ENCODE measurements around the gene CCNB1. TPM values are rescaled to one million over a fixed set of nuclear protein-coding genes. Genes with fewer than 3 reads are reported as not detected.
"Not testable (repeated sequence)": the region's sequence is repeated elsewhere in the genome, so short reads cannot be mapped to it uniquely, and the experiment has no call there.

The CCNB1 gene
- total RNA-seq, 4 donors from 2014 or later: 7.7 to 13.4 (median 10.9) TPM

DNA sequence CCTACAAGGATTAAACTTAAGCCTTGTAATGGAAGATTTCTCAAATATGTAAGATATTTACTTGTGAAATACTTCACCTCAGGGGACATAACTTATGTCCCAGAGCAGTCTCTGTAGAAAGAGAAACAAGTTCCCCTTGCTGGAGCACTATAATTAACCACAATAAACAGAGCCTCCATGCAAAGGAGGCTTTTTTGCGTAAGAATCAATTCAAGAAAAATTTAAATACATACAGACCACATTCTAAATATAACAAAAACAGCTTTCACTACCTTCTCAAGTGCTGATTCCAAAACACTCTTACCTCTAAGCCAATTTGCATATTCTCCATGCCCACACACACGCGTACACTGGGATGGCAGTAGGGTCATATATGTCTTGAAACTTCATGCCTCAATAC lies 30.7 kb upstream of the CCNB1 start:
- TF ChIP-seq, protein P1, sequence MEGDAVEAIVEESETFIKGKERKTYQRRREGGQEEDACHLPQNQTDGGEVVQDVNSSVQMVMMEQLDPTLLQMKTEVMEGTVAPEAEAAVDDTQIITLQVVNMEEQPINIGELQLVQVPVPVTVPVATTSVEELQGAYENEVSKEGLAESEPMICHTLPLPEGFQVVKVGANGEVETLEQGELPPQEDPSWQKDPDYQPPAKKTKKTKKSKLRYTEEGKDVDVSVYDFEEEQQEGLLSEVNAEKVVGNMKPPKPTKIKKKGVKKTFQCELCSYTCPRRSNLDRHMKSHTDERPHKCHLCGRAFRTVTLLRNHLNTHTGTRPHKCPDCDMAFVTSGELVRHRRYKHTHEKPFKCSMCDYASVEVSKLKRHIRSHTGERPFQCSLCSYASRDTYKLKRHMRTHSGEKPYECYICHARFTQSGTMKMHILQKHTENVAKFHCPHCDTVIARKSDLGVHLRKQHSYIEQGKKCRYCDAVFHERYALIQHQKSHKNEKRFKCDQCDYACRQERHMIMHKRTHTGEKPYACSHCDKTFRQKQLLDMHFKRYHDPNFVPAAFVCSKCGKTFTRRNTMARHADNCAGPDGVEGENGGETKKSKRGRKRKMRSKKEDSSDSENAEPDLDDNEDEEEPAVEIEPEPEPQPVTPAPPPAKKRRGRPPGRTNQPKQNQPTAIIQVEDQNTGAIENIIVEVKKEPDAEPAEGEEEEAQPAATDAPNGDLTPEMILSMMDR (IDR thresholded peaks at IDR 0.05): no peak
- TF ChIP-seq POLR2A (IDR thresholded peaks at IDR 0.05): no peak
- no peak for DNase-seq
- 92 to 97% methylated on average over 3 of the region's 3 CpGs for WGBS, 2 donors
- no peak overlapping the region for H3K4me3 ChIP-seq (replicated peaks in 1 of 3)
- intact Hi-C loops (cut with DNase I): no loop called here
- H3K27me3 ChIP-seq: no peaks in the 10 kb centered on the region
- no peak overlapping the region for H3K27ac ChIP-seq
- H3K36me3 ChIP-seq: no peaks in the 10 kb centered on the region
- no peaks in the 10 kb centered on the region for H3K9me3 ChIP-seq
- no peaks in the 10 kb centered on the region for H3K4me1 ChIP-seq

DNA sequence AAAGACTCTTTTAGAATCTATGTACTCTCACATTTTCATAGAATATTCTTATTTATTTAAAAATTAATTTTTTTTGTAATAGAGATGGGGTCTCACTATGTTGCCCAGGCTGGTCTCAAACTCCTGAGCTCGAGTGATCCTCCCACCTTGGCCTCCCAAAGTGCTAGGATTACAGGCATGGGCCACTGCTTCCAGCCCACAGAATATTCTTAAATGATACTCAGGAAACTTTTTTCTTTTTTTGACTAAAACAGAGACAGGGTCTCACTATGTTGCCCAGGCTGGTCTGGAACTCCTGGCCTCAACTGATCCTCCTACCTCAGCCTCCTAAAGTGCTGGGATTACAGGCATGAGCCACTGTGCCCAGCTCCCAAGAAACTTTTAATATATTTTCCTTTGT lies 29.7 kb upstream of the CCNB1 start:
- H3K36me3 ChIP-seq; H3K4me1 ChIP-seq; H3K9me3 ChIP-seq; H3K27me3 ChIP-seq; H3K4me3 ChIP-seq (replicated peaks in 1 of 3); DNase-seq; intact Hi-C loops (cut with DNase I); H3K27ac ChIP-seq: not testable (repeated sequence)
- WGBS, 2 donors: 89 to 92% methylated on average over 1 of the region's 1 CpG

DNA sequence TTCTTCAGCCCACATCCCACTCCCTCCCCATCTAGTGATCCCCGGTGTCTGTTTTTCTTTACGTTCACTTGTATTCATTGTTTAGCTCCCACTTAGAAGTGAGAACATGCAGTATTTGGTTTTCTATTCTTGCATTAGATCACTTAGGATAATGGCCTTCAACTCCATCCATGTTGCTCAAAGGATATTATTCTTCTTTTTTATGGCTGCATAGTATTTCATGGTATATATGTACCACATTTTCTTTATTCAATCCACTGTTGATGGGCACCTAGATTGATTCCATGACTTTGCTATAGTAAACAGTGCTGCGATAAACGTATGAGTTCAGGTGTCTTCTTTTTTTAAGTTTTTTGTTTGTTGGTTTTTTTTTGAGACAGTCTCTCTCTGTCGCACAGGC lies 29.1 kb upstream of the CCNB1 start:
- Histone ChIP-seq H3K27ac (no peak overlapping the region), H3K27me3 (no peaks in the 10 kb centered on the region), H3K9me3 (no peaks in the 10 kb centered on the region), H3K36me3 (no peaks in the 10 kb centered on the region), H3K4me1 (no peaks in the 10 kb centered on the region), H3K4me3 (replicated peaks in 1 of 3) (no peak overlapping the region)
- TF ChIP-seq, protein P1 (IDR thresholded peaks at IDR 0.05): no peak
- TF ChIP-seq POLR2A (IDR thresholded peaks at IDR 0.05): no peak
- 97 to 99% methylated on average over 5 of the region's 5 CpGs for WGBS, 2 donors
- intact Hi-C loops (cut with DNase I): no loop called here
- DNase-seq: no peak

DNA sequence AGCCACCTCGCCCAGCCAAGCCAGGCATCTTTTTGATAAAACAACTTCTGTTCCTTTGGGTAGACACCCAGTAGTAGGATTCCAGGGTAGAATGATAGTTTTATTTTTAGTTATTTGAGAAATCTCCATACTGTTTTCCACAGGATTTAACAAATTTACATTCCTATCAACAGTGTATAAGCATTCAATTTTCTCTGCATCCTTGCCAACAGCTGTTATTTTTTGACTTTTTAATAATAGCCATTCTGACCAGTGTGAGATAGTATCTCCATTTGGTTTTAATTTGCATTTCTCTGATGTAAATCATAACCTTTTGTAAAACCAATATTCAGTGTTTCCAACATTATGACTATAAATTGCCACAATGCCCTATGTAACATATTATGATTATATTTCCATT lies 28.2 kb upstream of the CCNB1 start:
- no peaks in the 10 kb centered on the region for H3K9me3 ChIP-seq
- intact Hi-C loops (cut with DNase I): no loop called here
- 89 to 97% methylated on average over 1 of the region's 1 CpG for WGBS, 2 donors
- H3K4me3 ChIP-seq (replicated peaks in 1 of 3): no peak overlapping the region
- DNase-seq: no peak
- H3K27me3 ChIP-seq: no peaks in the 10 kb centered on the region
- TF ChIP-seq, protein P1 (IDR thresholded peaks at IDR 0.05): no peak
- no peak for TF ChIP-seq POLR2A (IDR thresholded peaks at IDR 0.05)
- no peaks in the 10 kb centered on the region for H3K4me1 ChIP-seq
- H3K27ac ChIP-seq: no peak overlapping the region
- no peaks in the 10 kb centered on the region for H3K36me3 ChIP-seq

DNA sequence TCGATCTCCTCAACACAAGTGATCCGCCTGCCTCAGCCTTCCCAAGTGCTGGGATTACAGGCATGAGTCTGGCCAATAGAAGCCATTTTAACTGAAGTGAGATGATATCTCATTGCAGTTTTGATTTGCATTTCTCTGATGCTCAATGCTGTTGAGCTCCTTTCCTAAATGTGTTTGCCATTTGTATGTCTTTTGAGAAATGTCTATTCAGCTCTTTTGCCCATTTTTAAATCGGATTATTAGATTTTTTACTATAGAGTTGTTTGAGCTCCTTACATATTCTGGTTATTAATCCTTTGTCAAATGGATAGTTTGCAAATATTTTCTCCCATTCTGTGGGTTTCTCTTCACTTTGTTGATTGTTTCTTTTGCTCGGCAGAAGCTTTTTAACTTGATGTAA lies 26.7 kb upstream of the CCNB1 start:
- intact Hi-C loops (cut with DNase I); DNase-seq; H3K4me3 ChIP-seq (replicated peaks in 1 of 3); H3K4me1 ChIP-seq; H3K27ac ChIP-seq; H3K9me3 ChIP-seq; H3K36me3 ChIP-seq; H3K27me3 ChIP-seq: not testable (repeated sequence)
- WGBS, 2 donors: 93% methylated on average over 4 of the region's 4 CpGs

DNA sequence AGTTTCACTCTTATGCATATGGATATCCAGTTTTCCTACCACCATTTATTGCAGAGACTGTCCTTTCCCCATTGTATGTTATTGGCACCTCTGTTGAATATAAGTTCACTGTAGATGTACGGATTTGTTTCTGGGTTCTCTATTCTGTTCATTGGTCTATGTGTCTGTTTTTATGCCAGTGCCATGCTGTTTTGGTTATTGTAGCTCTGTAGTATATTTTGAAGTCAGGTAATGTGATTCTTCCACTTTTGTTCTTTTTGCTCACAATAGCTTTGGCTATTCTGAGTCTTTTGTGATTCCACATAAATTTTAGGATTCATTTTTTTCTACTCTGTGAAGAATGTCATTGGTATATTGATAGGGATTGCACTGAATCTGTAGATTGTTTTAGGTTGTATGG lies 26.1 kb upstream of the CCNB1 start:
- H3K4me1 ChIP-seq: no peaks in the 10 kb centered on the region
- DNase-seq: no peak
- no peak overlapping the region for H3K4me3 ChIP-seq (replicated peaks in 1 of 3)
- no peak for TF ChIP-seq POLR2A (IDR thresholded peaks at IDR 0.05)
- TF ChIP-seq, protein P1 (IDR thresholded peaks at IDR 0.05): no peak
- WGBS, 2 donors: 79 to 97% methylated on average over 1 of the region's 1 CpG
- intact Hi-C loops (cut with DNase I): no loop called here
- no peaks in the 10 kb centered on the region for H3K36me3 ChIP-seq
- H3K27me3 ChIP-seq: no peaks in the 10 kb centered on the region
- no peaks in the 10 kb centered on the region for H3K9me3 ChIP-seq
- H3K27ac ChIP-seq: no peak overlapping the region

DNA sequence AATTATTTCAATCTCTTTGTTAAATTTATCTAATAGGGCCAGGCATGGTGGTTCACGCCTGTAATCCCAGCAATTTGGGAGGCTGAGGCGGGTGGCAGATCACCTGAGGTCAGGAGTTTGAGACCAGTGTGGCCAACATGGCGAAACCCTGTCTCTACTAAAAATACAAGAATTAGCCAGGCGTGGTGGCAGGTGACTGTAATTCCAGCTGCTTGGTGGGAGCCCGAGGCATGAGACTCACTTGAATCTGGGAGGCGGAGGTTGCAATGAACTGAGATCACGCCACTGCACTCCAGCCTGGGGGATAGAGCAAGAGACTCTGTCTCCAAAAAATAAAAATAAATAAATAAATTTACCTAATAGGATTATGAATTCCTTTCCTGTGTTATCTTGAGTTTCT lies 18.4 kb upstream of the CCNB1 start:
- H3K36me3 ChIP-seq; H3K27me3 ChIP-seq; DNase-seq; intact Hi-C loops (cut with DNase I); H3K9me3 ChIP-seq; H3K4me3 ChIP-seq (replicated peaks in 1 of 3); H3K4me1 ChIP-seq; H3K27ac ChIP-seq: not testable (repeated sequence)
- WGBS, 2 donors: 88 to 90% methylated on average over 7 of the region's 7 CpGs
